HUES64 (cell line): Measurements from ENCODE around the gene DNAAF2.
"Not testable (repeated sequence)": the region's sequence is repeated elsewhere in the genome, so short reads cannot be mapped to it uniquely, and the experiment has no call there.

Experiments
- H3K27ac ChIP-seq: 2 replicates; pipeline ENCODE4 v1.7.0; 2013; ENCODE audit warnings: low read depth, low read length, inconsistent platforms
- H3K27me3 ChIP-seq: 2 replicates; pipeline ENCODE4 v1.6.1; 2013; ENCODE audit warnings: mild to moderate bottlenecking, low read length; ENCODE audit not compliant: insufficient read depth
- H3K36me3 ChIP-seq: 2 replicates; pipeline ENCODE4 v1.6.1; 2013; ENCODE audit warnings: mild to moderate bottlenecking, low read length; ENCODE audit not compliant: insufficient read depth
- H3K4me1 ChIP-seq: 2 replicates; pipeline ENCODE4 v1.6.1; 2013; ENCODE audit warnings: mild to moderate bottlenecking, low read length, moderate library complexity; ENCODE audit not compliant: insufficient read depth
- H3K4me3 ChIP-seq: 2 replicates; pipeline ENCODE4 v1.5.1; 2013; ENCODE audit warnings: mild to moderate bottlenecking, low read length, moderate library complexity
- H3K9ac ChIP-seq: 2 replicates; pipeline ENCODE4 v1.6.1; 2013; ENCODE audit warnings: mild to moderate bottlenecking, low read depth, low read length
- H3K9me3 ChIP-seq: 2 replicates; pipeline ENCODE4 v1.6.1; 2013; ENCODE audit warnings: low read depth, low read length; ENCODE audit not compliant: insufficient read depth
- WGBS: fragments of 150-250, 120-280 bp; methylation state at CpG from one replicate; pipeline ENCODE4 v1.1.7; 2013; ENCODE audit warnings: missing lambda C conversion rate; 5-methylcytosine and 5-hydroxymethylcytosine counted together

Gene DNAAF2

DNA sequence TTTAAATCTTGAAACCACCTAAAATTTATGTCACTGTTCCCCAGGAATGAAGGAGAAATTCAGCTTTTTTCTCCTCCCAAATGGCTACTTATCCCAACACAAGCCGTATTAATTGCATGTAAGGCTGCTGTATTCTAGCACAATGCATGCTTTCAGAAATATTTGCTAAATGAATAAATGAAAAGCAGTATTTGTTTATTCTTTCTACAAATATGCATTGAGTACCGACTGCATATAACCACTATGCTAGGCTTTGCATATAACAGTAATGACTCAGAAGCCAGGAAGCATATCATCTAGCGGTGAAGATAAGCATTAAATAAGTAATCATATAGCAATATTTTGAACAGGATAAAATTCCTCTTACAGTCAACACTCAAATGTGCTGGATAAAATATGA is 42.0 kb downstream of the DNAAF2 start:
- H3K36me3 ChIP-seq = no peaks in the 10 kb centered on the region
- no peak overlapping the region for H3K9ac ChIP-seq
- H3K4me1 ChIP-seq = no peaks in the 10 kb centered on the region
- H3K4me3 ChIP-seq = no peak overlapping the region
- H3K27me3 ChIP-seq = peaks cover 2% of the 10 kb centered on the region; the same call in 1 of the 2 replicates
- H3K9me3 ChIP-seq = no peaks in the 10 kb centered on the region
- 100% methylated on average over 1 of the region's 3 CpGs for WGBS
- H3K27ac ChIP-seq = no peak overlapping the region

DNA sequence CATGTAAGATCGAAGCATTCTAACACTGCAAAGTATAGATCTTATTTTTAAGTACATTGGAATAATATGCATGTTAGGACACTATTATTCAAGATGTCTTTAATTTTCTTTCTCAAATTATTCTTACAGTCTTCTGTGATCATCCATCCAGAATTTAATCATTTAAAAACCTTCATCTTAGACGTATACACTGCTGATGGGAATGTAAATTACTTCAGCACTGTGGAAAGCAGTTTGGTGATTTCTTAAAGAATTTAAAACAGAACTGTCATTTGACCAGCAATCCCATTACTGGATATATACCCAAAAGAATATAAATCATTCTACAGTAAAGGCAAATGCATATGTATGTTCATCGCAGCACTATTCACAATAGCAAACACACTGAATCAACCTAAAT is 45.7 kb downstream of the DNAAF2 start:
- H3K27ac ChIP-seq = no peak overlapping the region
- no CpG with 5 or more reads among the region's 3 CpGs for WGBS
- H3K9me3 ChIP-seq = no peaks in the 10 kb centered on the region
- H3K4me3 ChIP-seq = no peak overlapping the region
- peaks cover 13% of the 10 kb centered on the region for H3K36me3 ChIP-seq
- H3K27me3 ChIP-seq = peaks cover under 1% of the 10 kb centered on the region; the same call in 1 of the 2 replicates
- H3K4me1 ChIP-seq = 0 out of 2 replicates have a peak, but pooled peaks cover under 1% of the 10 kb centered on the region
- no peak overlapping the region for H3K9ac ChIP-seq

GRCh38 chr14:49586673-49587460 is 48.2 kb downstream of the DNAAF2 start:
- Histone ChIP-seq H3K4me3 (peak overlapping the region; percentile 100), H3K4me1 (peaks cover 15% of the 10 kb centered on the region; the same call in 1 of the 2 replicates), H3K9me3 (no peaks in the 10 kb centered on the region), H3K36me3 (peaks cover 38% of the 10 kb centered on the region), H3K27me3 (no peaks in the 10 kb centered on the region), H3K27ac (peak overlapping the region; percentile 54; the same call in 1 of the 2 replicates), H3K9ac (no peak overlapping the region)
- 0% methylated on average over 4 of the region's 21 CpGs for WGBS

- H3K9ac ChIP-seq = peak within 1 kb of the TSS; percentile 100
- peak within 1 kb of the TSS; percentile 92 for H3K27ac ChIP-seq
- WGBS = under 1% methylated on average over 52 of the region's 55 CpGs
- H3K27me3 ChIP-seq = no peaks in the 10 kb centered on the region
- peaks cover 39% of the 10 kb centered on the region for H3K36me3 ChIP-seq
- H3K4me1 ChIP-seq = peaks cover 18% of the 10 kb centered on the region; the same call in 1 of the 2 replicates
- peak within 1 kb of the TSS; percentile 100 for H3K4me3 ChIP-seq
- H3K9me3 ChIP-seq = no peaks in the 10 kb centered on the region
These were observed 49.0 kb downstream of the DNAAF2 start, which contains the start of gene RPS29 for GRCh38 chr14:49585803-49586672. RPS29 (minus strand) TSS chr14:49586380; CDS start chr14:49586346, 34 bp downstream.

DNA sequence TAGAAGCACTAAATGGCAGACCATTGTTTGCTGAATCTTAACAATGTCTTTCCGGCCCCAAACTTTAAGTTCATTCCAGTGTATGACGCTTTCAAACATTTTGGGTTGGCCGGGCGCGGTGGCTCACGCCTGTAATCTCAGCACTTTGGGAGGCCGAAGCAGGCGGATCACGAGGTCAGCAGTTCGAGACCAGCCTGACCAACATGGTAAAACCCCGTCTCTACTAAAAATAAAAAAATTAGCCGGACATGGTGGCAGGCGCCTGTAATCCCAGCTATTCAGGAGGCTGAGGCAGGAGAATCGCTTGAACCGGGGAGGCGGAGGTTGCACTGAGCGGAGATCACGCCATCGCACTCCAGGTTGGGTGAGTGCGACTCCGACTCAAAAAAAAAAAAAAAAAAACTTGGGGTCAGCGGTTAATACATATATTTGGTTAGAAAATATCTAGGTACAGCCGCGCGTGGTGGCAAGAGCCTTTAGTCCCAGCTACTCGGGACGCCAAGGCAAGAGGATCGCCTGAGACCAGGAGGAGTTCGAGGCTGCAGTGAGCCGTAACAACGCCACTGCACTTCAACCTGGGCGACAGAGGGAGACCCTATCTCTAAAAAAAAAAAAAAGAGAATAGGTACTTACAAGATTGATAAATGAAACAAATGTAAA is 49.9 kb downstream of the DNAAF2 start:
- Histone ChIP-seq H3K4me3 (peak overlapping the region; percentile 100), H3K36me3 (peaks cover 39% of the 10 kb centered on the region), H3K27ac (peak overlapping the region; percentile 92), H3K9ac (peak overlapping the region; percentile 100), H3K4me1 (peaks cover 18% of the 10 kb centered on the region; the same call in 1 of the 2 replicates)
- H3K27me3 ChIP-seq, H3K9me3 ChIP-seq: not testable (repeated sequence)
- 2% methylated on average over 31 of the region's 32 CpGs for WGBS

GRCh38 chr14:49584058-49584457 is 51.0 kb downstream of the DNAAF2 start:
- Histone ChIP-seq H3K4me1 (peaks cover 18% of the 10 kb centered on the region; the same call in 1 of the 2 replicates), H3K9ac (peak overlapping the region; percentile 100), H3K36me3 (peaks cover 41% of the 10 kb centered on the region), H3K27me3 (no peaks in the 10 kb centered on the region), H3K4me3 (peak overlapping the region; percentile 100), H3K27ac (peak overlapping the region; percentile 68), H3K9me3 (no peaks in the 10 kb centered on the region)
- 88% methylated on average over 11 of the region's 11 CpGs for WGBS

DNA sequence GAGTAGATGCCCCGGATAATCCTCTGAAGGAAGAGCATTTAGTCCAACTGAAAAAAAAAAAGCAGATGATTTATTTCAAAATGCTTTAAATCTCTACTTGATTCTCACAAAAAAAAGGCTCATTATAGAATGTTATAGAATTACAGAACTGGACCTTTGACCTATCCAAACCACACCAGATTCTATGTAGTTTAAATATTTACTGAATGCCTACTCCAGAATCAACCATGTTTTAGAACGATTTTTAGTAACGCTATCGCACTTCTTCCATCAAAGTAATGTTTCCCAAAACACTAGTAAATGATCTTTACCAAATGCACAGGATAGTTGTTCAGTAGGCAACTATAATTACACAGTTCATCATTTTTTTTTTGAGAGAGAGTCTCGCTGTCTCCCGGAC is 51.4 kb downstream of the DNAAF2 start:
- Histone ChIP-seq H3K4me3 (peak overlapping the region; percentile 100), H3K9ac (peak overlapping the region; percentile 100), H3K27ac (peak overlapping the region; percentile 68), H3K27me3 (no peaks in the 10 kb centered on the region), H3K9me3 (no peaks in the 10 kb centered on the region), H3K4me1 (peaks cover 18% of the 10 kb centered on the region; the same call in 1 of the 2 replicates), H3K36me3 (peaks cover 43% of the 10 kb centered on the region)
- WGBS = 87% methylated on average over 5 of the region's 6 CpGs

- Histone ChIP-seq H3K9ac (peak overlapping the region; percentile 100; the same call in 1 of the 2 replicates), H3K27ac (peak overlapping the region; percentile 51), H3K36me3 (peaks cover 52% of the 10 kb centered on the region), H3K4me1 (peaks cover 18% of the 10 kb centered on the region; the same call in 1 of the 2 replicates), H3K4me3 (no peak overlapping the region), H3K9me3 (no peaks in the 10 kb centered on the region), H3K27me3 (no peaks in the 10 kb centered on the region)
- WGBS = 91% methylated on average over 3 of the region's 4 CpGs
These were observed 52.7 kb downstream of the DNAAF2 start for GRCh38 chr14:49582113-49582977.

- Histone ChIP-seq H3K27me3 (no peaks in the 10 kb centered on the region), H3K27ac (peak overlapping the region; percentile 61), H3K4me3 (no peak overlapping the region), H3K36me3 (peaks cover 61% of the 10 kb centered on the region), H3K9ac (no peak overlapping the region), H3K4me1 (peaks cover 18% of the 10 kb centered on the region; the same call in 1 of the 2 replicates), H3K9me3 (no peaks in the 10 kb centered on the region)
- 92% methylated on average over 9 of the region's 9 CpGs for WGBS
These were observed 53.6 kb downstream of the DNAAF2 start for GRCh38 chr14:49581209-49582112.
